ENCODE results near the gene SFRP2.

- no peak for TF ChIP-seq CTCF (IDR thresholded peaks at IDR 0.05)
- TF ChIP-seq POLR2A (IDR thresholded peaks at IDR 0.05), result no peak
Measured at GRCh38 chr4:153782581-153782980, 6.3 kb downstream of the SFRP2 start.
